Measurements from ENCODE around the gene ACYP1.

Gene ACYP1
- total RNA-seq, result 4.0 to 13.2 (median 7.8) reads per million in 9 experiments

DNA sequence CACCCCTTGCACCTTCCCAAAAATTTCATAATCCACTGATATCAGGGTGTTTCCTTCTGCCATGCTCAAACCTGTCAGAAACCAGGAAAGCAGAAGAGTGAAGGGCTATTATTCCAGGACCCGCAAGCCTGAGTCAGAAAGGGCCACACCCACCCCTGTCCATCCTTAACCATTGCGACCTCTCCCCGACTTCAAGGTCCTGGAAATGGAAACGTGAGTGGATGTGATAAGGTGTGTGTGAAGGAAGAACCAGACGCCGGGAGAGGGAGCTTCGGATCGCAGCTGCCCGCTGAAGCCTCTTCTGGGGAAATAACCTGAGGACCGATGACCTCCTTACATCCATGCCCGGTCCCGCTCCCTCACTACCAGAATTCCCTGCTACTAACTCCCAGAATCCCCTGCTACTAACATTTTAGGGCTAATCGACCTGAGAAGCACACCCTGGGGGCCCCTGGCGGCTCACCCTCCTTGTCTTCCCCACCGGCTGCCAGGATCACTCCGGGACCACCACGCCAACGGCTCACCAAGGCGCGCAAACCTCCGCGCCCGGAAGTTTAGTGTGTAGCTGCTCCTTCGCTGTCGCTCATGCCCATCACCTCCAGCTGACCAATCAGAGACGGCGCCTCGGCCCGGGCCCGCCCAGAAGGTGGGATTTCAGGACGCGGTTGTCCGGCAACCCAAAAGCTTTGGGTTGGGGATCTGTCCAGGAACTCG, at the start of gene ACYP1:
Gene ACYP1, minus strand, starts transcription at position 534 of the 714 bp plus-strand sequence. Its CDS starts 471 bp downstream, at position 63.
- H3K4me3 Mint-ChIP-seq, result peak within 1 kb of the TSS; percentile 97 to 100
- peak within 1 kb of the TSS; percentile 96 to 99 for H3K27ac Mint-ChIP-seq
- peaks cover 8% of the 10 kb centered on the region for H3K36me3 Mint-ChIP-seq (ENCODE audit: insufficient read depth)
- no peaks in the 10 kb centered on the region for H3K9me3 Mint-ChIP-seq
- H3K27me3 Mint-ChIP-seq, result no peaks in the 10 kb centered on the region
- H3K4me1 Mint-ChIP-seq (ENCODE audit: low read depth in 2 of 2), result peaks cover 16 to 23% of the 10 kb centered on the region in 2 donors
- DNase-seq (peak; percentile 85 to 91 (median 86)), ATAC-seq (replicated peaks) (peak; percentile 99)

DNA sequence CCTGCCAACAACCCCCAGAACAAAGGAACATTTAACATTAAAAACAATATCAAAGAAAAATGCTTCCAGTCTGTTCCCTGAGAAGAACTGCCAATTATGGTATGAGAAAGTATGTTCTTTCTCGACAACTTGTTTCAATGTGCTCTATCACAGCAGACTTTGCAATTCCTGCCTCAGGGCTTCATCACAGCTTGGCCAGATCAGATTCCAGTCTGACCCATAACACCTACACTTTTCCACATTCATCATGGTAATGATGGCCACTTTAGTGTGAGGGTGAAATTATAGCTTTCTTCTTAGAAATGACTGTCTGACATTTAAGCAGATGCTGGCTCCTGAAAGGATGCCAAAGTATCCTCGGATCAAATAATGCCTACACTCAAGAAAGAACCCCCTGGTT, 46.1 kb upstream of the ACYP1 start:
- Mint-ChIP-seq H3K4me1 (ENCODE audit: low read depth in 2 of 2) (peaks cover 0 to 10% of the 10 kb centered on the region in 2 donors), H3K4me3 (no peak overlapping the region), H3K36me3 (ENCODE audit: insufficient read depth) (peaks cover 75% of the 10 kb centered on the region), H3K27ac (no peak overlapping the region), H3K9me3 (no peaks in the 10 kb centered on the region), H3K27me3 (no peaks in the 10 kb centered on the region)
- no peak for DNase-seq
- ATAC-seq (replicated peaks), result no peak

- H3K4me3 Mint-ChIP-seq, result no peak overlapping the region
- no peaks in the 10 kb centered on the region for H3K9me3 Mint-ChIP-seq
- H3K27me3 Mint-ChIP-seq, result no peaks in the 10 kb centered on the region
- H3K36me3 Mint-ChIP-seq (ENCODE audit: insufficient read depth), result peaks cover 66% of the 10 kb centered on the region
- H3K4me1 Mint-ChIP-seq (ENCODE audit: low read depth in 2 of 2), result no peaks in the 10 kb centered on the region
- H3K27ac Mint-ChIP-seq, result no peak overlapping the region
- DNase-seq (no peak), ATAC-seq (replicated peaks) (no peak)
Measured at GRCh38 chr14:75107186-75107585, 43.4 kb upstream of the ACYP1 start.

DNA sequence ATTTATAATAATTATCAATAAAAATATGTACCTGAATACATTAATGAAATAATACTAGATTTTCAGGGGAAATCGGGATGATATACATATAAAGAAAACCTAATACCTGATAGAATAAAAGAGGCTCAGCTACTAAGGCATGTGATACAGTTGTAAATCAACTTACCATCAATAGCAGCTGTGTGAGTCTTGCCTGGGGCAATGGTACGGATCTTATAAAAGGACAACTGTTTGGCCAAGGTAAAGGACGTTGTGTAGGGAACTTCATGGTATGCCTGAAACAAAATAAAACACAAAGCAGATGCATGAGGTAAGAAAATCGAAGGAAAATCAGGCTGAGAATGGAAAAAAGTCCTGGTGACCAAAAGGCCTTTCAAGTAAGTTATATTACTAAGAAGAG, 37.7 kb upstream of the ACYP1 start:
- H3K27ac Mint-ChIP-seq, result peak overlapping the region in 1 of 2 donors; percentile 15
- H3K27me3 Mint-ChIP-seq, result no peaks in the 10 kb centered on the region
- no peak for DNase-seq
- H3K9me3 Mint-ChIP-seq, result no peaks in the 10 kb centered on the region
- ATAC-seq (replicated peaks), result no peak
- H3K4me3 Mint-ChIP-seq, result no peak overlapping the region
- peaks cover 57% of the 10 kb centered on the region for H3K36me3 Mint-ChIP-seq (ENCODE audit: insufficient read depth)
- peaks cover 7 to 14% of the 10 kb centered on the region in 2 donors for H3K4me1 Mint-ChIP-seq (ENCODE audit: low read depth in 2 of 2)

DNA sequence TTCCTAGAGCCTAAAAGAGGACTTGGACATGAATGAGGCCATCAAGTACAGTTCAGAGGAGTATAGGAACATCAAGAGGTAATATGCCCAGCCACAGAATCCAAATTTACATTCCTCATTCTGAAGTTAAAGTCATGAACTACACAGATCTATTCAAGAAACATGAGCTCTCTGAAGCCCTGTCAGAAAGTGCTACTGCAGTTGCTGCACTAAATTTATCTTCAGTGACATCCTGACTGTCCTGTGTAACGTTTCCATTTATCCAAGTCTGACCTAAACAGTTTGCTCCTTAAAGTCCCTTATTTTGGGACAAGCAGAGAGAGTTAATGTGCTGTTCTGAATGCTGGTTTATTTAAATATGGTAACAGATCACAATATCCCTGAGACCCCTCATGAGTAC, 34.9 kb upstream of the ACYP1 start:
- Mint-ChIP-seq H3K4me3 (no peak overlapping the region), H3K4me1 (ENCODE audit: low read depth in 2 of 2) (peaks cover 7 to 14% of the 10 kb centered on the region in 2 donors), H3K36me3 (ENCODE audit: insufficient read depth) (peaks cover 62% of the 10 kb centered on the region), H3K27me3 (no peaks in the 10 kb centered on the region), H3K27ac (no peak overlapping the region), H3K9me3 (no peaks in the 10 kb centered on the region)
- ATAC-seq (replicated peaks) (no peak), DNase-seq (no peak)

- peaks cover 66% of the 10 kb centered on the region for H3K36me3 Mint-ChIP-seq (ENCODE audit: insufficient read depth)
- no peak overlapping the region for H3K4me3 Mint-ChIP-seq
- DNase-seq (no peak), ATAC-seq (replicated peaks) (no peak)
- H3K27ac Mint-ChIP-seq, result peak overlapping the region in 1 of 2 donors; percentile 3
- H3K9me3 Mint-ChIP-seq, result no peaks in the 10 kb centered on the region
- peaks cover 7 to 14% of the 10 kb centered on the region in 2 donors for H3K4me1 Mint-ChIP-seq (ENCODE audit: low read depth in 2 of 2)
- no peaks in the 10 kb centered on the region for H3K27me3 Mint-ChIP-seq
Measured at GRCh38 chr14:75098212-75098611, 34.4 kb upstream of the ACYP1 start.

DNA sequence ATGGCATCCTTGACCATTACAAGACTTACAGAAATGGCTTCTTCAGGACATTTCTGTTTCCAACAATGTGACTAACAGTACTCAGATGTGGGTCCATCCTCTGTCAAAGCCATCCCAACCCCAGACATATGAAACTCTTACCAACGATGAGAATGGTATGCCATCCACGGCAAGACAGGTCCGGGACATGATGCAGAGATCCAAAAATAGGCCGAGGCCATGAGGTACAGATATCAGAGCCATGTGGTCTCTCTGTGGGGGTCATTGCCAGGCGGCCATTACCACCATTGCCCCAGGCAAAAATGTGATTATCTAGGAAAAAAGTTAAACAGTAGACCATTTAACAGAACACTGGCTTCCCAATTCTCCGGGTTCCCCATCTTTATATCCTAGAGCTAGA, 33.1 kb upstream of the ACYP1 start:
- H3K4me3 Mint-ChIP-seq, result no peak overlapping the region
- ATAC-seq (replicated peaks), result no peak
- peaks cover 74% of the 10 kb centered on the region for H3K36me3 Mint-ChIP-seq (ENCODE audit: insufficient read depth)
- H3K9me3 Mint-ChIP-seq, result no peaks in the 10 kb centered on the region
- H3K27ac Mint-ChIP-seq, result no peak overlapping the region
- DNase-seq, result no peak
- peaks cover 7 to 14% of the 10 kb centered on the region in 2 donors for H3K4me1 Mint-ChIP-seq (ENCODE audit: low read depth in 2 of 2)
- no peaks in the 10 kb centered on the region for H3K27me3 Mint-ChIP-seq

DNA sequence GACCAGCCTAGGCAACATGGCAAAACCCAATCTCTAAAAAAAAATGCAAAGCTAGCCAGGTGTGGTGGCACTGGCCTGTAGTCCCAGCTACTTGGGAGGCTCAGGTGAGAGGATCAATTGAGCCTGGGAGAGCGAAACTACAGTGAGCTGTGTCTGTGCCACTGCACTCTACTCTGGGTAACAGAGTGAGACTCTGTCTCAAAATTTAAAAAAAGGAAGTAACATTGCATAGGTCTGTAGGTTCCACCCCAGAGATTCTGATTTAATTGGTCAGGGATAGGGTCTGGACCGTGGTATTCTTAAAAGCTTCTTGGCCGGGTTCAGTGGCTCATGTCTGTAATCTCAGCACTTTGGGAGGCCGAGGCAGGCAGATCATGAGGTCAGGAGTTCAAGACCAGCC, 31.9 kb upstream of the ACYP1 start:
- Mint-ChIP-seq H3K4me3 (no peak overlapping the region), H3K36me3 (ENCODE audit: insufficient read depth) (peaks cover 83% of the 10 kb centered on the region), H3K4me1 (ENCODE audit: low read depth in 2 of 2) (peaks cover 7 to 14% of the 10 kb centered on the region in 2 donors), H3K27ac (no peak overlapping the region), H3K27me3 (no peaks in the 10 kb centered on the region), H3K9me3 (no peaks in the 10 kb centered on the region)
- DNase-seq, result no peak
- ATAC-seq (replicated peaks), result no peak

GRCh38 chr14:75094896-75095295, 31.1 kb upstream of the ACYP1 start:
- Mint-ChIP-seq H3K4me1 (ENCODE audit: low read depth in 2 of 2) (peaks cover 7 to 14% of the 10 kb centered on the region in 2 donors), H3K36me3 (ENCODE audit: insufficient read depth) (peaks cover 83% of the 10 kb centered on the region), H3K27ac (no peak overlapping the region), H3K4me3 (no peak overlapping the region), H3K9me3 (no peaks in the 10 kb centered on the region), H3K27me3 (no peaks in the 10 kb centered on the region)
- no peak for ATAC-seq (replicated peaks)
- no peak for DNase-seq

GRCh38 chr14:75092698-75093097, 28.9 kb upstream of the ACYP1 start:
- no peak for ATAC-seq (replicated peaks)
- Mint-ChIP-seq H3K27me3 (no peaks in the 10 kb centered on the region), H3K36me3 (ENCODE audit: insufficient read depth) (peaks cover 81% of the 10 kb centered on the region), H3K27ac (no peak overlapping the region), H3K4me3 (no peak overlapping the region), H3K4me1 (ENCODE audit: low read depth in 2 of 2) (peaks cover 0 to 5% of the 10 kb centered on the region in 2 donors), H3K9me3 (no peaks in the 10 kb centered on the region)
- DNase-seq, result no peak

GRCh38 chr14:75091251-75091650, 27.4 kb upstream of the ACYP1 start:
- H3K27me3 Mint-ChIP-seq, result no peaks in the 10 kb centered on the region
- H3K27ac Mint-ChIP-seq, result peak overlapping the region in 1 of 2 donors; percentile 5
- no peak overlapping the region for H3K4me3 Mint-ChIP-seq
- no peaks in the 10 kb centered on the region for H3K4me1 Mint-ChIP-seq (ENCODE audit: low read depth in 2 of 2)
- H3K9me3 Mint-ChIP-seq, result no peaks in the 10 kb centered on the region
- no peak for ATAC-seq (replicated peaks)
- DNase-seq, result no peak
- H3K36me3 Mint-ChIP-seq (ENCODE audit: insufficient read depth), result peaks cover 84% of the 10 kb centered on the region

GRCh38 chr14:75090353-75090752, 26.5 kb upstream of the ACYP1 start:
- Mint-ChIP-seq H3K4me1 (ENCODE audit: low read depth in 2 of 2) (no peaks in the 10 kb centered on the region), H3K36me3 (ENCODE audit: insufficient read depth) (peaks cover 85% of the 10 kb centered on the region), H3K4me3 (no peak overlapping the region), H3K27me3 (no peaks in the 10 kb centered on the region), H3K9me3 (no peaks in the 10 kb centered on the region), H3K27ac (peak overlapping the region in 1 of 2 donors; percentile 55)
- ATAC-seq (replicated peaks) (no peak), DNase-seq (no peak)

- peak overlapping the region in 1 of 2 donors; percentile 35 for H3K27ac Mint-ChIP-seq
- H3K4me1 Mint-ChIP-seq (ENCODE audit: low read depth in 2 of 2), result no peaks in the 10 kb centered on the region
- DNase-seq (peak; percentile 44 to 47 (median 45)), ATAC-seq (replicated peaks) (peak; percentile 64)
- no peak overlapping the region for H3K4me3 Mint-ChIP-seq
- H3K27me3 Mint-ChIP-seq, result no peaks in the 10 kb centered on the region
- no peaks in the 10 kb centered on the region for H3K9me3 Mint-ChIP-seq
- peaks cover 85% of the 10 kb centered on the region for H3K36me3 Mint-ChIP-seq (ENCODE audit: insufficient read depth)
Measured at GRCh38 chr14:75088566-75089373, 24.9 kb upstream of the ACYP1 start.

DNA sequence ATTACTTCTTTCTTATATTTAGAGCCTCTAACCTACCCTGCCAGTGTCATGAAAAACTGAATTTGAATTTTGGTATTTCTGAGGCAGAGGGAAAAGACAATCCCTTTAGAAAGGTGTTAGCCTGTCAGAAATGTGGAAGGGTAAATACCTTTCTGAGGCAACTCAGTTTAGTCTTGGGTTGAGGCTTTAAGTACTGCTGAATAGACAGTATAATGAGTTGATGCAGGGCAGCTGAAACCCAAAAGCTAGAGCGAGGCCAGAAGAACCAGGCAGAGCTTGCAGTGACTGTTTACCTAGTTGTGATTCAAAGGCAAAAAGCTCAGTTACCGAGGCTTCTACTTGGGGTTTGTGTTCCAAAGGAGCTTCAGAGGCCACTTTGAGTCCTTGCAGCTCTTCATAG, 24.3 kb upstream of the ACYP1 start:
- no peak for ATAC-seq (replicated peaks)
- H3K36me3 Mint-ChIP-seq (ENCODE audit: insufficient read depth), result peaks cover 81% of the 10 kb centered on the region

More for the DNA sequence above, 24.3 kb upstream of the ACYP1 start:
- DNase-seq, result no peak
- no peak overlapping the region for H3K27ac Mint-ChIP-seq
- H3K4me3 Mint-ChIP-seq, result no peak overlapping the region
- H3K27me3 Mint-ChIP-seq, result no peaks in the 10 kb centered on the region
- no peaks in the 10 kb centered on the region for H3K9me3 Mint-ChIP-seq
- no peaks in the 10 kb centered on the region for H3K4me1 Mint-ChIP-seq (ENCODE audit: low read depth in 2 of 2)
